BJ (cell line): ENCODE results near the gene SOBP. TPM values are rescaled to one million over a fixed set of nuclear protein-coding genes. Genes with fewer than 3 reads are reported as not detected.

Source experiments
- CTCF ChIA-PET: fragments of 350-600 bp; formaldehyde crosslinking; extraction: SDS; loops from one replicate; lab custom pipeline; 2021; ENCODE audit warnings: antibody characterized with exemption, inconsistent platforms; lab: Yijun Ruan, JAX
- POLR2A ChIA-PET: fragments of 300-600 bp; sonication (Branson Sonifier 250); formaldehyde crosslinking; extraction: SDS; loops from one replicate; lab custom pipeline; 2021; ENCODE audit warnings: antibody characterized with exemption; lab: Charles Lee
- DNase-seq: peaks from one replicate; pipeline ENCODE4 v3.0.0-alpha.2; 2011; ENCODE audit warnings: low read depth
- H3K27me3 ChIP-seq: 2 replicates; pipeline ENCODE4 v1.6.0; 2011; ENCODE audit warnings: low read length; ENCODE audit not compliant: control insufficient read depth, insufficient read depth
- H3K36me3 ChIP-seq: 2 replicates; pipeline ENCODE4 v1.5.1; 2011; ENCODE audit warnings: low read length; ENCODE audit not compliant: control insufficient read depth, insufficient read depth
- H3K4me3 ChIP-seq: 2 replicates; pipeline ENCODE4 v1.5.1; 2011; ENCODE audit warnings: low read depth, mild to moderate bottlenecking, control low read depth, low read length
- CTCF ChIP-seq: IDR thresholded peaks from 2 replicates; pipeline ENCODE4 v1.5.1; 2011; ENCODE audit warnings: low read depth, mild to moderate bottlenecking, control low read depth, inconsistent platforms, low read length, moderate library complexity; ENCODE audit not compliant: insufficient read depth
- polyA plus RNA-seq: library from polyadenylated mRNA; depleted of rRNA; stranded (reverse); fragments of >200 nt; gene quantifications from 2 replicates; pipeline ENCODE4 v1.2.3, GENCODE V29; 2011

SOBP gene
- polyA plus RNA-seq, 1 experiment, result not detected

- no peak for DNase-seq
- CTCF ChIA-PET, result interaction anchor here (0.7 to 4.9 kb wide), 21 partner anchors 9 to 573 kb away, joined by 3 to 46 read pairs (median 5); partner anchors contain the start of gene PDSS2
- TF ChIP-seq CTCF, result no peak
- Histone ChIP-seq H3K4me3 (no peak overlapping the region), H3K36me3 (no peaks in the 10 kb centered on the region), H3K27me3 (no peaks in the 10 kb centered on the region)
- POLR2A ChIA-PET, result no interaction called here
Measured at GRCh38 chr6:107703606-107704005, 213.7 kb downstream of the SOBP start.

DNA sequence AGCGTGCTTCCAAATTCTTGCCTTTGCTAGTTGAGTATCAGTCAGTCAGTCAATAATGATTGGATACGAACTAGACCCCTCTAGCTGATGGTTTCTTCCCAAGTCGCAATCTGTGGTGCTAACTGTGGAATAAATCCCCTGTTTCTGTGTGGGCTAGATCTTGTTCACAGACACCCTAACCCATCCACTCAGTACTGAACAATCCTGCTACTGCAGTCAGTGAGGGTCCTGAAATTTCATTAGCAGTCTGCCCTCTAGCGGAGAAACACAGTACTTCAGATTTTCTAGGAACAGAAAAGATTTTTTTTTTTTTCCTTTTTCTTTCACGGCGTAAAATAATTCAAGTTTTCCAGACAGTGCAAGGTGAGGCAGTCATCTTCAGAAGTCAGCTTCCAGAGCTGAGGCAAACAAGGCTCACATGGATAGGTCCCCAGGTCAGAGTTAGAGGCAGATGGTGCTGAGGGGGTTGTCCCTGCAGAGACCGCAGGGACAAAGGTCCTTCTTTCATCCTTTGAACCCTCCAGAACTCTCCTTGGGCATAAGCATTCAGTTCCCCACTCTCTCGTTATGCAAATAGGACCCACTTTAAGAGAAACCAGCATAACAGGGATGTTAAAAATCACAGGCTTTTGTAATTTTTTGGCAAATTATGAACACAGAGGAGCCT lies 214.6 kb downstream of the SOBP start:
- H3K4me3 ChIP-seq, result no peak overlapping the region
- CTCF ChIA-PET, result interaction anchor here (0.6 to 4.9 kb wide), 18 partner anchors 9 to 572 kb away, joined by 3 to 46 read pairs (median 6); no protein-coding TSS in a partner anchor

DNA sequence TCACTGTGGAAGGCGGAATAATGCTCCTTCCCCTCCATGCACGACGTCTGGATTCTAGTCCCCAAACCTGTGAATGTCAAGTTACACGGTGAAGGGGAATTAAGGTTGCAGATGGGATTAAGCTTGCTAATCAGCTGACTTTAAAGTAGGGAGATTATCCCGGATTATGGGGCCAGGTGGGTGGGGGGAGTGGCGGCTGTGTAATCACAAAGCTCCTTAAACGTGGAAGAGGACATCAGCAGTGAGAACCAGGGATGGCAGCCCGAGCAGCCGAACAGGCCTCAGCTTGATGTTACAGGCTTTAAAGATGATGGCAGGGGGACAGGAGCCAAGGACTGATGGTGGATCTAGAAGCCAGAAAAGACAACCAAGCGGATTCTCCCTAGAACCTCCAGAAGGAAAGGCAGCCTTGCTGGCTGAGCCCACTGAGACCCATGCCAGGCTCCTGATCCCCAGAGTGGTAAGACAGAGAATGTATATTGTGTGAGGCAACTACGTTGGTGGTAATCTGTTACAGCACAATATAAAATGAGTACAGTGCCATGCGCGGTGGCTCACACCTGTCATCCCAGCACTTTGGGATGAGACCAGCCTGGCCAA lies 216.7 kb downstream of the SOBP start:
- H3K27me3 ChIP-seq, result no peaks in the 10 kb centered on the region
- ChIA-PET POLR2A (no interaction called here), CTCF (interaction anchor here (0.8 to 4.9 kb wide), 7 partner anchors 9 to 528 kb away, joined by 3 to 46 read pairs (median 4); no protein-coding TSS in a partner anchor)
- H3K36me3 ChIP-seq, result no peaks in the 10 kb centered on the region
- no peak for TF ChIP-seq CTCF
- no peak for DNase-seq
- no peak overlapping the region for H3K4me3 ChIP-seq

More for the DNA sequence above, 214.6 kb downstream of the SOBP start:
- Histone ChIP-seq H3K36me3 (no peaks in the 10 kb centered on the region), H3K27me3 (no peaks in the 10 kb centered on the region)
- DNase-seq, result no peak
- POLR2A ChIA-PET, result no interaction called here
- peak; percentile 73 for TF ChIP-seq CTCF

- POLR2A ChIA-PET, result no interaction called here
- DNase-seq, result no peak
- no peaks in the 10 kb centered on the region for H3K36me3 ChIP-seq
- H3K27me3 ChIP-seq, result no peaks in the 10 kb centered on the region
- no peak overlapping the region for H3K4me3 ChIP-seq
- CTCF ChIA-PET, result interaction anchor here (0.9 to 1.5 kb wide), 2 partner anchors 32 to 34 kb away, joined by 3 read pairs; no protein-coding TSS in a partner anchor
- no peak for TF ChIP-seq CTCF
Measured at GRCh38 chr6:107707346-107708275, 217.7 kb downstream of the SOBP start.
